HG02798 (cell line): Measurements from ENCODE around the gene STYXL1.

ENCODE experiments used
- ATAC-seq: cut with Tn5 transposase; IDR thresholded peaks from one replicate; pipeline ENCODE4 v1.9.1; 2021; ENCODE audit warnings: mild to moderate bottlenecking; ENCODE audit not compliant: unreplicated experiment, poor library complexity

STYXL1 gene

DNA sequence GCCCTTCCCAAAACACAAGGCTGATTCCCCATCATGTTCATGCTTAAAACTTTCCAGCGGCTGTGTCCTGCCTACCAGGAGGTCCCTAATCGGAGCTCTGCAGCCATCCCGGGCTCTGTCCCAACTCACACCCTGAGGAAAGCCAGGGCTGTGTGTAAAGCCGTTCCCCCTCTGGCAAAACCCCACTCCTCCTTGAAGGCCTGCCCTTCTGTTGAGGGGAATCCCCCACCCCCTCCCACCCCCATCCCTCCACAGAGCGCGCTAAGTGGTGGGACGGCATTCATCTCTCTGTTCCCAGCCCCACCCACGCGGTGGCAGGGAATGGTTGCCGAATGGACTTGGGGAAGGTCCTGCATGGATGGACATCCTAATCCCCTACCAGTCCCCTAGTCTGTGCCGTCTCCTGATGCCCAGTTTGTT lies 52.7 kb downstream of the STYXL1 start:
- no peak for ATAC-seq

- ATAC-seq = peak; percentile 99
These were observed 53.3 kb downstream of the STYXL1 start, which contains the start of gene TMEM120A for GRCh38 chr7:75994388-75995051. Gene TMEM120A, minus strand, starts transcription at chr7:75994595. Its CDS starts 25 bp downstream, at chr7:75994570.

DNA sequence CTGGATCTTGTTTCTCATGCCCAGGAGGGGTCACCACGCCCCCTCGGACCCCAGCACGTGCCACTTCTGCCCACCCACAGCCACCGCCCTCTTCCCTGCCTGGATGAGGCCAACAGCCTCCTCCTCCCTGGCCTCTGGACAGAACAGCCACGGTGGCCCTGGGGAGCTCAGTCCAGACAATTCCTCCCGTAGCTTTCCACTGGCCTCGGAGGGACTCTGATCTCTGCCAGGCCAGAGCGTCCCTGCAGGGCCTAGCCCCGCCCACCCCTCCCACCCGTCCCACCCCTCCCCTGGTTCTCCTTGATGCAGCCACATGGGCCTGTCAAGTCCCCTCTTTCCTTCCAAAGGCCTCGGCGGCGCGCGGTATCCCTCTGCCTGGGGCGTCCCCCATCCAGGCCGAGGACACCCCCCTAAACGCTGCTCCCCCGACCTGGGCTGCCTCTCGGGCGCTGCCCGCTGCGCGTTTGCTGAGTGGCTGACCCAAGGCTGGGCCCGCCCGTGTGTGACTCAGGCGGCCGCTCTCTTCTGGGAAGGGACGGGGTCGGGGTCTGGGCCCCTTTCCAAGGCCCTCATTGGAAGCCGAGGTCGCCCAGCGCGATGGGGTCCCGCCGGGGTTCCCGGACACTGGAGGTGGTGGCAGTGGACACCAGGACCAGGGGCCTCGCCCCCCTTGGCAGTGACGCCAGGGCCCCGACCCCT lies 54.0 kb downstream of the STYXL1 start:
- ATAC-seq = peak; percentile 9

DNA sequence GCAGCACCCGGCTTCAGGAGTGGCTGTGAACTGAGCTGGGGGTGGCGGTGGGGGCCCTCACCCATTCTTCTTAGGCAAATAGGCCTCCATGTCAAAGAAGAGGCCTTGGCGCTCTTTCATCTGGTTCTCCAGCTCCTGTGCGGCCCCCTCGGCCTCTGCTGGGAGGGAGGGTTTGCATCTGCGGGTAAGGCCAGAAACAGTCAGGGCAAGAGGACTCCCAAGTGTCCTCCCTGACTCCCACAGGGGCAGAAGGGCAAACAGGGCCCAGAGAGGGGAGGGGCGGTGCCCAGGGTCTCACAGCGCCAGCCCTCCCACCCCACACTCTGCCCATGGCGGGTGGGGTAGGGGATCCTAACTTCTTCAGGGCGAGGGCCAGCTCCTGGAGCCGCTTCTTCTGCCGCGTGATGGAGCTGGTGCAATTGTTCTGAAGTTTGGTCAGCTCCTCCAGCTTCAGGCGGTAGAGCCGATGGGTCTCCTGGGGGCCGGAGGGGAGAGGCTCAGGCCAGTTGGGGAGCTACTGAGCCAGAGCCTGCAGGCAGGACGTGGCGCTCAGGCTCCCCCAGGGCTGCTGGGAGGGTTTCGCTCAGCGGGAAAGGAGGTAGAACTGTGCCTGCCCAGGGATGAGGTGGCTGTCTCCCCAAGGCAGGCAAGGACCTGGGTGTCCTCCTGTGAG lies 55.6 kb downstream of the STYXL1 start:
- no peak for ATAC-seq

DNA sequence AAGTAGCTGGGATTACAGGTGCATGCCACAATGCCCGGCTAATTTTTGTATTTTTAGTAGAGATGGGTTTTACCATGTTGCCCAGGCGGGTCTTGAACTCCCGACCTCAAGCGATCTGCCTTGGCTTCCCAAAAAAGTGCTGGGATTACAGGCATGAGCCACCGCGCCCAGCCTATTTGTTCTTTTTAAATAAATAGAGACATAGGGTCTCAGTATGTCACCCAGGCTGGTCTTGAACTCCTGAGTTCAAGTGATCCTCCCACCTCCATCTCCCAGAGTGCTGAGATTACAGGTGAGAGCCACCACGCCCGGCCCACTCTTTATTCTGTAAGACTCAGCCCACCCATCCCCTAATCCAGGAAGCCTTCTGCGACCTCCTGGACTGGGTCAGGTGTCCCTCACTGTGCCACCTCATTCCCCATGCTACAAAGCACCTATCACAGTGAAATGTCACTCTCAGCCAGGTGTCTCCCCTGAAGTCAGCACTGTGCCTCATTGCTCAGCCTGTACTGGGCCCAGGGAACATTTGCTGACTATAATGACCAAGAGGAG lies 56.2 kb downstream of the STYXL1 start:
- ATAC-seq = no peak

DNA sequence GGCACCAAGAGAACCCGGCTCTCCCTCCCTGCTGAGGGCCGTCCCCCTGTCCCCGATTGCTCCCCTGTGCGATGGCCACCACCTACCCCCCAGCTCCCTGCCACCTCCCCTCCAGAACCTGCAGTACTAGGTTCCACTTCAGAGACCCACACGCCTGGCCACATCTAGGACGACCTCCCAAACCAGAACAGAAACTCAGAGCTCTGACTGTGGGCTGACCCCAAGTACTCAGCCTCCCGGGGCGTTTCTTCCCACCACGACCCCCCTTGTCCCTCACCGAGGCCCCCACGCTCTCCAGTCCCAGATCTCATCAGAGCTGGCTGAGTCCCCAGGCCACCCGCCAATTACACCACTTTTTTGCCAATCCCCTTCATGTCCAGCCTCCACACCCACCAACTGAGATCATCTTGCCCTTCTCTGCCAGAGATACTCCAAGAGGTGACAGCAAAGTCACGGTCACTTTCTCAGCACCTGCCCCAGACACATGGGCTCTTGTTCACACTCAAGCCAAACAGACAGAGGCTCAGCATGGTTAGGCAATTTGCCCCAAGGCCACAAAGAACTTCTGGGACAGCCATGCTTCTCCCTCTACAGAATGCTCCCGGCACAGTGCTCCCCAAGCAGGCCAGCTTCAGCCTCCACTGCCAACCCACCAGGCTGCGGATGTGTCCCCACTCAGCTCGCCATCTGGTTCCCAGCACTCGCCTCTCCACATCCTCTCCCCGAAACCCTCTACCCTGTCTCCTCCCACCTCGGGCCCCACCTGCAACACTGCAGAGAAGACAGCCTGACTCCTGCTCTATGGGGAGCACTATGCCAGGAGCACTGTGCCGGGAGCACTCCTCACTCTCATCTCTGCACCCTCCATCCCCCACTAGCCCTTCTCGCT lies 58.1 kb downstream of the STYXL1 start:
- no peak for ATAC-seq

DNA sequence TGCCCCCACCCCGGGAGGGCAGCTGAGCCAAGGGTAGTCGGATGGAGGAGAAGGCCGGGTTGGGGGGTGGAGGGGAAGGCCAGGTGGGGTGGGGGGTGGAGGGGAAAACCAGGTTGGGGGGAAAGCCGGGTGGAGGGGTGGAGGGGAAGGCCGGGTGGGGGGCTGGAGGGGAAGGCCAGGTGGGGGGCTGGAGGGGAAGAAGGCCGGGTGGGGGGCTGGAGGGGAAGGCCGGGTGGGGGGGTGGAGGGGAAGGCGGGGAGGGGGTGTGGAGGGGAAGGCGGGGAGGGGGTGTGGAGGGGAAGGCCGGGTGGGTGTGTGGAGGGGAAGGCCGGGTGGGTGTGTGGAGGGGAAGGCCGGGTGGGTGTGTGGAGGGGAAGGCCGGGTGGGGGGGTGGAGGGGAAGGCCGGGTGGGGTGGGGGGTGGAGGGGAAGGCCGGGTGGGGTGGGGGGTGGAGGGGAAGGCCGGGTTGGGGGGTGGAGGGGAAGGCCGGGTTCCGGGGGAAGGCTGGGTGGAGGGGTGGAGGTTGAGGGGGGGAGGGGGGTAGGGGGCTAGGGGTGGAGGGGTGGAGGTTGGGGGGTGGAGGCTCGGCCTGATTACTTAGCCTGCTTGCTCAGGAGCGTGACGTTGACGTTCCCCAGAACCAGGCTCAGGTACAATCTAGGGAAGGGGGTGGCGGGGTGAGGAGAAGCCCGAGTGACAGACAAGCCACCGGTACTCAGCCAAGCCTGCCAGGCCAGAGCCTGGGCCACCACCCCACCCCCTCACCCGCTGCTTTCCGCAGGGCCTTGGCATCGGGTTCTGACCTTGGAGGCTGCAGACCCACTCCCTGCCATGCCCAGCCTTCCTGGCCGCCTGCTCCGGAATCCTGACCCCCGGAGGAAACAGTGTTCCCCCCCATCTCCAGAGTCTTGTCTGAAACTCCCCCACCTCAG lies 59.0 kb downstream of the STYXL1 start:
- ATAC-seq = no peak

DNA sequence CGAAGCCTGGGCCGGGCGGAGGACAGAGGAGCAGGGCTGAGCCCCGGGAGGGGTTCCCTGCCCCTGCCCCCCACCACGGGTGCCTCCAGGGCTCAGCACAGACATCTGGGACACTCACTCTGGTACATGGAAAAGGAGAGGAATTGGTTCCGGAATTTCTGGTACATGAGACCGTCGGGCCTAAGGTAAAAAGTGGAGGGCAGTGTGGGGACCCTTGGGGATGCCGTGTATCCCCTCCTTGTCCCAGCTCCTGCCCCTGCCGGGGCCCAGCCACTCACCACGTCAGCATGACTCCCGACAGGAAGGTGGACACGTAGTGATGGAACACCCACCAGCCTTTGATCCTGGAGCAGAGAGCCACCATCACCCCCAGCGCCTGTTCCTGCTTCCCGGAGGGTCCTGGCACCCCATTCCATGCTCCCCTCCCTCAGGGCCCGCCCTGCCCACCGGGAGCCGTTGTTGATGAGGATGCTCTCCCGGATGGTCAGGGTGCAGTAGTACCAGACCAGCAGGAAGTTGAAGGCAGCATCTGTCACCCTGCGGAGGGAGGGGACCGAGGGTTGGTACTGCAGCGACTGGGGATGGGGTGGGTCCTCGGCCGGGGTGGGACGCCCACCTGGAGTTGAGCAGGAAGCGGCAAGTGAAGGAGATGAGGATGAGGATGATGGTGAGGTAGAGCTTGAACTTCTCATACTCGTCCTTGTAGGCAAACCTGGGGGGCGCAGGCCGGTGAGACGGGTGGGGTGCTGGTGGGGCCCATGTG lies 59.8 kb downstream of the STYXL1 start:
- no peak for ATAC-seq

DNA sequence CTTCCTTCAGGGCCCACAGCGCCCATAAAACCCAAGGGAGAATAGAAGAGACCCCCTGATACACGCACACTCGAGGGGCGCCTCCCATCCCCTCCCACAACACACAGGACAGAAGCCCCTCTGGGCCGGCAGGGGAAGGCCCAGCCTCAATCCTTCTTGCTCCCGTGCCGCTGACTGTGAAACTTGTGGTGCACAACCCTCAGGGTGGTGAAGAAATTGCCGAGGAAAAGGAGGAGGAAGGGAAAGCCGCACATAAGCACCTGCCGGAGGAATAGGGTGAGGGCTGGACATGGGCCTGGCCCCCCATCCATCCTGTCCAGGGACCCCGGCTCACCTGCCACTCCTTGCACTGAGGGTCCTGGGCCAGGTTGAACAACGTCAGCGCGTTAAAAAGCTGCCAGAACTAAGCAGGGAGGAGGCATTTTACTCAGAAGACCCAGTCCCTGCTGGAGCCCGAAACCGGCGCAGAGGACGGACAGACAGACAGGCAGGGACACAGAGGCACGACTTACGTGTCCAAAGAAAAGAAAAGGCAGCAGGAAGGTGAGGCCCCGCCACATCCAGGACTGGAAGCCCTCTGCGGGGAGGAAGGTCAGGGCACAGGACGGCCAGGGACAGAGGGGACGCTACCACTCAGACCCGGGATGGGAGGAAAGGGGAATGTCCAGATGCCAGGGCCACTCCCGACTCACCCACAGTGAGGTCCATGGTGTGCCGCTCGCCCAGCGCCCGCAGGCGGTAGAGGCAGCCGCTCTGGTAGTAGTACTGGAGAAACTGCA lies 60.6 kb downstream of the STYXL1 start:
- no peak for ATAC-seq

- no peak for ATAC-seq
These were observed 61.5 kb downstream of the STYXL1 start for GRCh38 chr7:75986147-75986781.

GRCh38 chr7:75985518-75986146 lies 62.2 kb downstream of the STYXL1 start:
- ATAC-seq = no peak

DNA sequence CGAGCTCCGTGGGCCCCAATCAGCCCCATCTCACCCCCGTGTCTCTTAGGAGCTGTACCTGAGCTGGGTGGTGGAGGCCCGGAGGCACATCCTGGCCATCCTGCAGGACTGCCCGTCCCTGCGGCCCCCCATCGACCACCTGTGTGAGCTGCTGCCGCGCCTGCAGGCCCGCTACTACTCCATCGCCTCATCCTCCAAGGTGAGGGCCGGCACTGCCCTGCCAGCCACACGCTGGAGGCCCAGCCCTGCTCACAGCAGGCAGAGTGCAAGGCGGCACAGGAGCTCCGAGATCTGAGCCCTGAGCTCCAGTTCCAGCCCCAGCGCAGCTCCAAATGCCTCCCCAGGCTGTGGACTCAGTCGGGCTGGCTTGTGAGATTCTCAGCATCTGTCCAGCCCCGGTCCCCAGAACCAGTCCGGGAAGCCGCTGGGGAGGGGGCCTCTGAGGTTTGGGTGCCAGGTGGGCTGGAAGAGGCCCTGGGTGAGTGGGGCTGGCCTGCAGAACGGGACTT lies 62.7 kb downstream of the STYXL1 start:
- no peak for ATAC-seq

- no peak for ATAC-seq
These were observed 63.4 kb downstream of the STYXL1 start for GRCh38 chr7:75984130-75985008.

GRCh38 chr7:75983471-75984129 lies 64.2 kb downstream of the STYXL1 start:
- no peak for ATAC-seq
